Astrocyte (in vitro differentiated cells and primary cell): Measurements from ENCODE around the gene AK5. TPM values are rescaled to one million over a fixed set of nuclear protein-coding genes. Genes with fewer than 3 reads are reported as not detected.

Experiments used
- DNase-seq: peaks from one replicate; pipeline ENCODE4 v3.0.0-alpha.2; 2010; ENCODE audit warnings: low read depth
- FAIRE-seq: peaks from 2 replicates; lab custom pipeline; 2011; peaks lifted over from hg19 to GRCh38; lab: Jason Lieb, UNC
- H2AFZ ChIP-seq: 2 replicates; pipeline ENCODE4 v1.6.0; 2012; ENCODE audit warnings: low read depth, low read length, inconsistent platforms
- H3K27ac ChIP-seq: 2 replicates; pipeline ENCODE4 v1.5.1; 2011; ENCODE audit warnings: low read depth, low read length, inconsistent platforms
- H3K27me3 ChIP-seq: 2 replicates; pipeline ENCODE4 v1.6.0; 2011; ENCODE audit warnings: low read length, inconsistent platforms; ENCODE audit not compliant: insufficient read depth
- H3K36me3 ChIP-seq: 2 replicates; pipeline ENCODE4 v1.5.1; 2011; ENCODE audit warnings: low read length, inconsistent platforms; ENCODE audit not compliant: insufficient read depth
- H3K4me1 ChIP-seq: 2 replicates; pipeline ENCODE4 v1.5.1; 2011; ENCODE audit warnings: low read length, inconsistent platforms; ENCODE audit not compliant: insufficient read depth
- H3K4me2 ChIP-seq: 2 replicates; pipeline ENCODE4 v1.6.0; 2012; ENCODE audit warnings: low read length, inconsistent platforms
- H3K4me3 ChIP-seq: 2 replicates; pipeline ENCODE4 v1.5.1; 2011; ENCODE audit warnings: low read depth, mild to moderate bottlenecking, low read length, inconsistent platforms; ENCODE audit not compliant: insufficient read depth
- H3K79me2 ChIP-seq: 2 replicates; pipeline ENCODE4 v1.6.0; 2012; ENCODE audit warnings: mild to moderate bottlenecking, low read length, inconsistent platforms; ENCODE audit not compliant: insufficient read depth
- H3K9ac ChIP-seq: 2 replicates; pipeline ENCODE4 v1.6.0; 2012; ENCODE audit warnings: mild to moderate bottlenecking, low read length, inconsistent platforms
- H3K9me3 ChIP-seq: 2 replicates; pipeline ENCODE4 v1.5.1; 2012; ENCODE audit warnings: low read depth, mild to moderate bottlenecking, low read length, inconsistent platforms; ENCODE audit not compliant: insufficient read depth
- H4K20me1 ChIP-seq: 2 replicates; pipeline ENCODE4 v1.6.0; 2012; ENCODE audit warnings: low read length, inconsistent platforms; ENCODE audit not compliant: insufficient read depth
- H3K27ac Mint-ChIP-seq: one replicate; pipeline ENCODE4 v1.8.0; 2021; ENCODE audit warnings: mild to moderate bottlenecking, mixed read lengths; ENCODE audit not compliant: unreplicated experiment
- H3K27me3 Mint-ChIP-seq: one replicate; pipeline ENCODE4 v1.8.0; 2021; ENCODE audit warnings: low read depth, mixed read lengths; ENCODE audit not compliant: unreplicated experiment
- H3K36me3 Mint-ChIP-seq: one replicate; pipeline ENCODE4 v1.8.0; 2021; ENCODE audit warnings: low read depth, mixed read lengths; ENCODE audit not compliant: unreplicated experiment
- H3K4me1 Mint-ChIP-seq: one replicate; pipeline ENCODE4 v1.8.0; 2021; ENCODE audit warnings: low read depth, mixed read lengths; ENCODE audit not compliant: unreplicated experiment
- H3K4me3 Mint-ChIP-seq: one replicate; pipeline ENCODE4 v1.8.0; 2021; ENCODE audit warnings: mild to moderate bottlenecking, moderate library complexity, mixed read lengths; ENCODE audit not compliant: unreplicated experiment
- H3K9me3 Mint-ChIP-seq: one replicate; pipeline ENCODE4 v1.8.0; 2021; ENCODE audit warnings: mild to moderate bottlenecking, mixed read lengths; ENCODE audit not compliant: unreplicated experiment
- EZH2 ChIP-seq: IDR thresholded peaks from 2 replicates; pipeline ENCODE4 v1.6.1; 2012; ENCODE audit warnings: mild to moderate bottlenecking, low read length, inconsistent platforms; ENCODE audit not compliant: insufficient read depth
- total RNA-seq: library from RNA; stranded (reverse); gene quantifications from 2 replicates; pipeline ENCODE4 v1.2.1, GENCODE V29; 2021
- TF ChIP-seq, protein P1 (sequence below): IDR thresholded peaks from 2 replicates; pipeline ENCODE4 v1.5.1; 2011; ENCODE audit warnings: low read depth, mild to moderate bottlenecking, inconsistent platforms, low read length, moderate library complexity; ENCODE audit not compliant: insufficient read depth

Gene AK5
- total RNA-seq, 1 donor from 2014 or later: 4.4 TPM

DNA sequence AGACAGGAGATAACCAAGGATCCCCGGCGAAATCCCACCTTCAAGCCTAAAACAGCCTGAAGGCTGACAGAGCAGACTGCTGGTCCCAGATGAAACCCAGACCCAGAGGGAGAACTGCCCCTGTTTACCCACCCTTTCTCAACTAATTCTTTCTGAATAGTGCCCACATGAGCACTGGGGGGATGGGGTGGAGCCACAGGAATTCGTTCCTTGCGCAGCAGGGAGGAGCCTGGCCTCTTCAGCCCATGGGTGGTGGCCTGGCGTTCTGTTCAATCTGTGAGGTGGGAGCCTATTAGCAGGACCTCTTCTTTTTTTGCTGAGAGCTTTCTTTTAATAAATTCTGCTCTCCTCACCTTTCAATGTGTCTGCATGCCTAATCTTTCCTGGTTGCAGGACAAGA is 6.6 kb upstream of the AK5 start:
- H3K27me3 ChIP-seq: no peaks in the 10 kb centered on the region
- no peak overlapping the region for H2AFZ ChIP-seq
- no peaks in the 10 kb centered on the region for H3K36me3 Mint-ChIP-seq

DNA sequence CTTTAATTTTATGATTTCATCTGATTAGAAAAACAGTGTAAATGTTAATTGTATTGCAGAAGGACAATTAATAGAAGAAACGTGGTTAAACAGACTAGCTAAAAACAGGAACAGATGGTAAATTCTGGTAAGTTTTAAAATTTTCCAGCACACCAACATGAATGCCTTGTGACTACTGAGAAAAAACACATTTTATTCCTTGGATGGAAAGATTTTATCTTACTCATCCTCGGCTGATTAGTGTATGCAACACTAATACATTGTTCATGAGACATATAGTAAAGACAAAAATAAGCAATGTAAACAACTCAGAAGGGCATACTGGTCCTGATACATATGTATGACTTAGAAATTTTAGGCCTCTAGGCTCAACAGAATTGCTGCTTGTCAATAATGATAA is 4.9 kb upstream of the AK5 start:
- Histone ChIP-seq H4K20me1 (no peaks in the 10 kb centered on the region), H3K27ac (no peak overlapping the region), H3K79me2 (no peaks in the 10 kb centered on the region), H3K36me3 (no peaks in the 10 kb centered on the region), H3K9me3 (no peaks in the 10 kb centered on the region), H3K4me1 (no peaks in the 10 kb centered on the region), H3K4me3 (no peak overlapping the region), H3K9ac (no peak overlapping the region), H2AFZ (no peak overlapping the region), H3K27me3 (no peaks in the 10 kb centered on the region), H3K4me2 (no peak overlapping the region)
- Mint-ChIP-seq H3K9me3 (no peaks in the 10 kb centered on the region), H3K27ac (no peak overlapping the region), H3K4me1 (no peaks in the 10 kb centered on the region), H3K4me3 (no peak overlapping the region), H3K27me3 (peaks cover 38% of the 10 kb centered on the region), H3K36me3 (no peaks in the 10 kb centered on the region)
- DNase-seq: no peak
- TF ChIP-seq, protein P1, sequence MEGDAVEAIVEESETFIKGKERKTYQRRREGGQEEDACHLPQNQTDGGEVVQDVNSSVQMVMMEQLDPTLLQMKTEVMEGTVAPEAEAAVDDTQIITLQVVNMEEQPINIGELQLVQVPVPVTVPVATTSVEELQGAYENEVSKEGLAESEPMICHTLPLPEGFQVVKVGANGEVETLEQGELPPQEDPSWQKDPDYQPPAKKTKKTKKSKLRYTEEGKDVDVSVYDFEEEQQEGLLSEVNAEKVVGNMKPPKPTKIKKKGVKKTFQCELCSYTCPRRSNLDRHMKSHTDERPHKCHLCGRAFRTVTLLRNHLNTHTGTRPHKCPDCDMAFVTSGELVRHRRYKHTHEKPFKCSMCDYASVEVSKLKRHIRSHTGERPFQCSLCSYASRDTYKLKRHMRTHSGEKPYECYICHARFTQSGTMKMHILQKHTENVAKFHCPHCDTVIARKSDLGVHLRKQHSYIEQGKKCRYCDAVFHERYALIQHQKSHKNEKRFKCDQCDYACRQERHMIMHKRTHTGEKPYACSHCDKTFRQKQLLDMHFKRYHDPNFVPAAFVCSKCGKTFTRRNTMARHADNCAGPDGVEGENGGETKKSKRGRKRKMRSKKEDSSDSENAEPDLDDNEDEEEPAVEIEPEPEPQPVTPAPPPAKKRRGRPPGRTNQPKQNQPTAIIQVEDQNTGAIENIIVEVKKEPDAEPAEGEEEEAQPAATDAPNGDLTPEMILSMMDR: no peak
- TF ChIP-seq EZH2: no peak
- no peak for FAIRE-seq

More for the DNA sequence above, 6.6 kb upstream of the AK5 start:
- Mint-ChIP-seq H3K4me3 (no peak overlapping the region), H3K27me3 (peaks cover 29% of the 10 kb centered on the region), H3K27ac (no peak overlapping the region), H3K4me1 (peaks cover 5% of the 10 kb centered on the region), H3K9me3 (no peaks in the 10 kb centered on the region)
- H3K4me3 ChIP-seq: no peak overlapping the region
- no peak for FAIRE-seq
- H3K4me1 ChIP-seq: no peaks in the 10 kb centered on the region
- H3K4me2 ChIP-seq: no peak overlapping the region
- TF ChIP-seq, protein P1: no peak
- no peak for TF ChIP-seq EZH2
- H3K79me2 ChIP-seq: no peaks in the 10 kb centered on the region
- H3K27ac ChIP-seq: no peak overlapping the region
- no peak overlapping the region for H3K9ac ChIP-seq
- no peaks in the 10 kb centered on the region for H3K36me3 ChIP-seq
- DNase-seq: no peak
- no peaks in the 10 kb centered on the region for H4K20me1 ChIP-seq
- H3K9me3 ChIP-seq: no peaks in the 10 kb centered on the region

DNA sequence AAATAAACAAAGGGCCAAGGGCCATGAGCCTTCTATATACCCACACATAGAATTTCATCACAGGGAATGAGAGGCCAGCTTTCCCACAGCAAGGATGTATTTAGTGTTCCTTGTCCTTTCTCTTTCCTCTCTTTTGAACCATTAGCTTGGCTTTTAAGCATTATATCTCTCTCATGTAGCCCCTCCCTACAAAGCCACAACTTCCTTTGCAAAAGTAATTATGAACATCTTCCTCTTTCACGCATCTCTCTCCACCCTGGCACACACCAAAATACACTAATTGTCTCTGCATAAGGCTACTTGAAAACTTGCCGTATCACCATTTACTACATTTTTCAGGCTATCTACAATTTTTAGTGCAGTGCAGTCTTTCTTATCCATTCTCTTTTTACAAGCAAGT is 1.9 kb upstream of the AK5 start:
- H3K36me3 ChIP-seq: no peaks in the 10 kb centered on the region
- H3K27me3 ChIP-seq: no peaks in the 10 kb centered on the region
- FAIRE-seq (no peak), DNase-seq (no peak)
- H3K4me3 ChIP-seq: no peak overlapping the region
- no peak overlapping the region for H2AFZ ChIP-seq
- no peaks in the 10 kb centered on the region for H3K4me1 ChIP-seq
- TF ChIP-seq EZH2: no peak
- TF ChIP-seq, protein P1: no peak
- Mint-ChIP-seq H3K27ac (no peak overlapping the region), H3K9me3 (no peaks in the 10 kb centered on the region), H3K4me3 (no peak overlapping the region), H3K27me3 (peaks cover 51% of the 10 kb centered on the region), H3K4me1 (no peaks in the 10 kb centered on the region), H3K36me3 (no peaks in the 10 kb centered on the region)
- H3K9ac ChIP-seq: no peak overlapping the region
- no peak overlapping the region for H3K27ac ChIP-seq
- H3K79me2 ChIP-seq: no peaks in the 10 kb centered on the region
- H4K20me1 ChIP-seq: no peaks in the 10 kb centered on the region
- no peaks in the 10 kb centered on the region for H3K9me3 ChIP-seq
- H3K4me2 ChIP-seq: no peak overlapping the region
